ENCODE results near the gene MMS19.
"Not testable (repeated sequence)": the region's sequence is repeated elsewhere in the genome, so short reads cannot be mapped to it uniquely, and the experiment has no call there.

MMS19 gene

DNA sequence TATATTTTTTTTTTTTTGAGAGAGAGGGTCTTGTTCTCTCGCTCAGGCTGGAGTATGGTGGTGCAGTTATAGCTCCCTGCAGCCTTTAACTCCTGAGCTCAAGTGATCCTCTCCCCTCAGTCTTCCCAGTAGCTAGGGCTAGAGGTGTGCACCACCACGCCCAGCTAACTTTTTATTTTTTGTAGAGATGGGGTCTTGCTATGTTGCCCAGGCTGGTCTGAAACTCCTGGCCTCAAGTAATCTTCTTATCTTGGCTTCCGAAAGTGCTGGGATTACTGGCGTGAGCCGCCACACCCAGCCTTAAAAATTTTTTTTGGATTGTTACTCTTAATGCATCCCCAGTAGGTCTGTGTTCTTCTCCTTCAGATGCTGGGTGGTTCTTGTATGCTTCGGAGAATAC is 4.7 kb upstream of the MMS19 start:
- DNase-seq, result no peak

DNA sequence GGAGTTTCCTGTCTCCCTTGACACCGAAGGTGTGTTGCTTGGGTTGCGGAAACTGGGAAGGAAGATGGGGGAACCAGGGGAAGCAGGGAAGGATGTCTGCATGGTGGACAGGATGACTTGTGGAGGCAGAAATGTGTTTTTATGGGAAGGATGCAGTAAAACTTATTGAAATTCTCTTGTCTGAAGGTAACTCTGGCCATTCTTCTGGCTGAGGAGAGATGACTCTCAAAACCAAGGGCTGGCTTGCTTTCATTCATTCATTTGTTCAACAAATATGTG is 2.0 kb upstream of the MMS19 start:
- no peak for DNase-seq

DNA sequence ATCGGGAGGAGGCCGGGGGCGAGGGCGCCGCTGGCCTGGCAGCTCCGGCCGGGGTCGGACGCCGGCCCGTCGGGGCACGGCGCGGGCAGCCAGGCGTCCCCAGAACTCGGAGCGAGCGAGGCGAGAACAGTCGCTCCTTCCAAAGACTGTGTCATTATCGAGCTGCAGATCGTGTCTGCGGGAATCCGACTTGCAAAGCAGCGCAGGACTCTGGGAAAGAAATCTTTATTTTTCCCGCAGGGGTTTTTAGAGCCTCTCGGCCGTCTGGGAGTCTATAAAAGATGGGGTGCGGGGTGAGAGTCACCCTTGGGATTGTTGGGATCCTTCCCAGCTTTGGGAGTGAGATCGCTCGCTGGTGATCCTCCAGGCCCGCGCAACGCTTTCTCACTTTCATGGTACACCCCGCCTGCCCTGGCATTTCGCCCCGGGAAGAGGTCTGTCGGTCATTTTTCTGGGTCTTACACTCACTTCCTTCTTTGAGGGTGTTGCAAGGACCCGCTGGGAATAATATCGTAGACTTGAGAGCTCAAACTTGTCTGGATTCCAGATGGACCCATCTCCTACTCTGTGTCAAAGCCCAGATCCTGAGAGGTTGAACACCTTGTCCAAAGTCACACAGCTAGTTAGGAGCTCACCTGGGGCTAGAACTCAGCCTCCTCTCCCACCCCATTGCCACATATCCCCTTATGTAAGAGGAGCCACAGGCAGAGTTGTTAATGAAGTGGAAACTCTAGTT is 1.5 kb upstream of the MMS19 start:
- DNase-seq, result no peak

DNA sequence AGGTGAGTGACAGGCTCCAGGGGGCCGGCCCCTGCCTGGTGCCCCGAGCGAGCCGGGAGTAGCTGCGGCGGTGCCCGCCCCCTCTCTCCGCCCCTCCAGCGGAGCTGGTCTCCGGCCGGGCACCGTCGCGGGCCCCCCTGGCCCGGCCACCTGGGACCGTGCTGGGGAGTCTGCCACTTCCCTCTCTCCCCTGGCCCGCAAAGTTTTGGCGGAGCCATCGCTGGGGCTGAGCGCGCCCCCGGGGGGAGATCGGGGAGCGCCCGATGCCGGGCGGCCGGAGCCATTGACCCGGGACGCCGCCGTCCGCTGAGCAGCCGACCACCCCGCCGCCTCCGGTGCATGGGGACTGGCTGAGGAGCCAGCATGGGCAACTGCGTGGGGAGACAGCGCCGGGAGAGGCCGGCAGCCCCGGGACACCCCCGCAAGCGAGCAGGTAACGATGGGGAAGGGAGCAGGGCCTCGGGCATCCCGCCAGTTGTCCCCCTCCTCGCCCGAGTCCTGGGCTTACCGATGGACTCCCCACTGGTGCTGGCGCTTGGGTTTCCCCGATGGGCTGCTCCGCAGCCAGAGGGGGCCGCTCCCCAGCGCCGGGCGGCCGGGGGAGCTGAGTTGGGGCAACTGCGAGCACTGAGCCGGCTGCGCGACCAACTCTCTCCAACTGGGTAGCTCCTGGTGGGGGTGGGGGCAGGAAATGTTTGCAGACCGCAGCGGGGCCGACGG is 779 bp upstream of the MMS19 start, which contains the start of gene UBTD1:
Gene UBTD1 (plus strand): TSS at position 84 of the 720 bp plus-strand sequence. CDS start 280 bp downstream, at position 364.
- DNase-seq, result no peak

DNA sequence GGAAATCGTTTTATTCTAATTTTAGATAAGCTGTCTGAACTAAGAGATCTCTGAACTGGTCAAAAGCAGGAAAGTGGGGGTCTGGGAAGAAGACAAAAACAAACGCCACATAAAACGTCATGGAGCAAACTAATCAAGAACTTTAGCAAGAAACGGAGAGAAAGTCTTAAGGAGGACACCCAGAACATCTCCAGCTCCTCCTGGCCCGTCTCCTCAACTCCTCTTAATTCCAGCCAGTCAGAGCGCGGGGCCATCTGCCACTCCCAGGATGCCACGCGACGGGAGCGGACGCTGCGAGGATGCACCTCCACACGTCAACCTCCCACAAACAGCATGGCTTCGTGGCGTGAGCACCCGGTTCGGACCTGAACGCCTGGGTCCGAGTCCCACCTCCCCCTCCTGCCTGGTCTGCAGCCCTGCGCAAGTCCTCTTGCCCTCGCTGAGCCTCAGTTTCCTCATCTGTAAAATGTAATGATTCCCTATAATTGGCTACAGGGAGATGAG is 598 bp downstream of the MMS19 start:
- DNase-seq, result peak; percentile 38 to 80

DNA sequence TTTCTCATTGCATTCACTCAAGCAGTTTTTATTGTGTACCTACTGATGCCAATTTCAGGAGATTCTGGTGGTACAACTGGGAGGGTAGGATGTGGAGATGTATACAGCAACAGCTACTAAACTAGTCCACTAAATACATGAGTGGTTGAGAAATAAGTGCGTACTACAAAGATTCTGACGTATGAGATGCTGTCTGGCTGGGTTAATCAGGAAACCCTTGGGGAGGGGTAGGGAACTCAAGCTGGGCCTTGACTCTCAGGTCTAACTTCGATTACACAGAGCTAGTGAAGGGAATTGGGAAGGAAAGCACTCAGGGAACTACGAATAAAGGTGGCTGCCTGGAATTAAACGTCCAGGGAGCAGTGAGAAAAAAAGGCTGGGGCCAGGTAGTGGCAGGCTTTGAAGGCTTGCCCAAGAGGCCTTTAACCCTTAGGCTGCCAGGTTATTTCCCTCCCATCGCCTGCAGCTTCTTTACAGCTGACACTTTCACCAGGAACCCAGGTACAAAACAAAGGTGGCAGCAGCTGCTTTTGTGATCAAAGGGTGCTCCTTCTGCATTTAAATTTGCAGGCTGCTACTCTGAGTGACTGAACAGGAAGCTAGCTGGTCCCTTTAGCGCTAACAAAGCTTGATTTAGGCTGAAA is 3.2 kb downstream of the MMS19 start:
- DNase-seq, result no peak

DNA sequence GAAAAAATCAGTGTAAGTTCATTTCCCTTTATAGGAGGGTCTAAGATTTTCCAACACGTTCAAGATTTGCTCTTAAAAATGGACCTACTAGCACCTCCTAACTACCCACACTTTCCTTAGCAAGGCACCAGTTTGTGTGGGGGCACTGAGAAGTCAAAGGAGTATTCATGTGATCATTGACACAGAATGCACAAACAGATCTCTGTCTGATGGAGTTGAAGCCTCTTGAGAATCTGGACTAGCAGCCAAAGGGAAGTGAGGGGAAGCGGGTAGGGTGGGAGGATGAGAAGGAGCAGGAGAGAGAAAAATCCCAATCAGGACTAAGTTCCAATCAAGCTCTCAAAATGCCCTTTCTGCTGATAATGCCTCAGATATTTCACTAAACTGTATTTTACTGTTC is 4.1 kb downstream of the MMS19 start:
- DNase-seq, result no peak

DNA sequence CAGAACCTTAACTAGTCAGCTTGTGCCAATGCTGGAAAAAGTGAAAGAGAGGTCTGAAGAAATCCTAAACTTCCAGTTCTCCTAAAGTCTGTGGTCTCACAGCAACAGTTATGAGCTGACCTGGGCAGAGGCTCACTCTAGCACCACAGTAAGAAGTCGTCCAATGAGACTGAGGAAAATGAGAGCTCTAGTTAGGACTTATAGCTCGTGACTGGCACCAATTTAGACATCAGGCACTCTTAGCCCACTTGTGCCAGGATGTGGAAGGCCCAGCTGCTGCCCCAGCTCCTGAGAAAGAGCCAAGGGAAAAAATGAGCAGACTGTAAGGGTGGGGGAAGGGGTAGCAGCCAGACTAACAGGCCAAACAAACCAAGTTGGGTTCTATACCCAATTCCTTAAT is 7.6 kb downstream of the MMS19 start:
- no peak for DNase-seq

DNA sequence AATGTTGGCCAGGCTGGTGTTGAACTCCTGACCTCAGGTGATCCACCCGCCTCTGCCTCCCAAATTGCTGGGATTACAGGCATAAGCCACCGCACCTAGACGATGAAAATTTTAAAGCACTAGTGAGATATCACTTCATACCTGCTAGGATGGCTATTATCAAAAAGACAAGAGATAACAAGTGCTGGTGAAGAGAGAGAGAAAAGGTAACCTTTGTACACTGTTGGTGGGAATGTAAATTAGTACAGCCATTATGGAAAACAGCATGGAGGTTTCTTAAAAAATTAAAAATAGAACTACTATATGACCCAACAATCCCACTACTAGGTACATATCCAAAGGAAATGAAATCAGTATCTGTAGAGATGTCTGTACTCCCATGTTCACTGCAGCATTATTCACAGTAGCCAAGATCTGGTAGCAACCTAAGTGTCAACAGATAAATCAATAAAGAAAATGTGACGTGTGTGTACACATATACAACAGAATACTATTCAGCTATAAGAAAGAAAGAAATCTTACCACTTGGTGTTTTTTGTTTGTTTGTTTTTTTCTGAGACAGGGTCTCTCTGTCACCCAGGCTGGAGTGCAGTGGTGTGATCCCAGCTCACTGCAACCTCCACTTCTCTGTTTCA is 12.5 kb downstream of the MMS19 start:
- no peak for DNase-seq

DNA sequence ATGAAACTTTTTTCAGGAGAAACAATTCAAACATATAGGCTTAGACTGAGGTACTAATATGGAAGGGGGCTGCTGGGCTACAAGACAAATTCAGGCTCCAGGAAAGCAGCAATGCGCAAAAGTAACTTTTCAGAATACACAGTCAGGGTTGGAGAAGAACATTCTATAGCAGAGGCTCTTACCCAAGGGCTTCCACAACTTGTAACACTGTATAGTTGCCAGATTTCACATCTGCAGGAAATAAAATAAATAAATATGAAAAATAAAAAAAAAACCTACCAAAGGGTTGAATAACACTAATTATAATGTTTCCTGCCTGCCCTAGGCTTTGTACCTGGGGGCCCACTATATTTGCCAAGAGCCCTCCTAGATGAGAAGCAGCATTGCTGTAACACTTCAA is 14.3 kb downstream of the MMS19 start:
- DNase-seq, result no peak

DNA sequence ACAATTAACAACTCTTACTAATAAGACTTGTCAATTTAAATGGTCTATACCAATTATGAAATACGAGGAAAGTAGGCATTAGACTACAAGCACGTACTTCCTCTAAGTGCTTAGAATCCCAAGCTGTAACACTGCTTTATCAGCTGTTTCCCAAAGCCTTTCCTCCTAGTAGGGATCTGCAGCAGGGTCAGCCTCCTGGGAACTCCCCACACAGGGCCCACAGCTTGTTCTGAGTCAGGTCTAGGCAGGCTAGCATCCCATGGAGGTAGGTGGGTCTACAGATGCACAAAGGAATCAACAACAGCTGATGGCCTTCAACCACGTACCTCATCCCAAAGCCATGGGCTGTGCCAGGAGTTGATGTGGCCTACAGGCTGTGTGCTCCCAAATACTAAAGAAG is 14.7 kb downstream of the MMS19 start:
- DNase-seq, result no peak

DNA sequence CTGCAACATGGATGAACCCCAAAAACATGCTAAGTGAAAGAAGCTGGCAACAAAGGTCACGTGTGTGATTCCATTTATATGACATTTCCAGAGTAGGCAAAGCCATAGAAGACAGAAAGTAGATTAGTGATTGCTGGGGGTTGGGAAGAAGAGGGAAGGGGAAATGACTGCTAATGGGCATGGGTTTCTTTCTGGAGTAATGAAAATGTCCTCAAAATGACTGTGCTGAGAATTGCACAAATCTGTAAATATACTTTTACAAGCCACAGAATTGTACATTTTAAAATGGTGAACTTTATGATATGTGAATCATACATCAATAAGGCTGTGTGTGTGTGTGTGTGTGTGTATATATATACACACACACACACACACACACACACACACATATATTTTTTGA is 15.8 kb downstream of the MMS19 start:
- DNase-seq, result no peak

DNA sequence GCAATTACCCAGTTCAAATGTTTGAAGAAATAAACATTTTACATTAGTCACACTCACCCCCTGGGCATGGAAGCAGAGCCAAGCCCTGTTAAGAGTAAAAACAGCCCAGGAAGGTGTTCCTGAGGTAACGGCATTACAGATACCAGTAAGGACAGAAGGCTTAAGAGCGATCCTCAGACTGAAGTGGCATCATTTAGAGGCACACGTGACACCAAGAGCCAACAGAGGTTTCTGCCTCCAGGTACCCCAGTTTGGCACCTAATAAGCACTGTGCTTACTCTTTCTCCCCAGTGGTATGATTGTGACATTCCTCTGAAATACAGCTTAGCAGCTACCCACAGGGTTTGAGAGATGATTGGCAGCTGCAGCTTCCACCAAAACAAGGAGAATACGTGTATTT is 17.2 kb downstream of the MMS19 start:
- DNase-seq, result no peak

DNA sequence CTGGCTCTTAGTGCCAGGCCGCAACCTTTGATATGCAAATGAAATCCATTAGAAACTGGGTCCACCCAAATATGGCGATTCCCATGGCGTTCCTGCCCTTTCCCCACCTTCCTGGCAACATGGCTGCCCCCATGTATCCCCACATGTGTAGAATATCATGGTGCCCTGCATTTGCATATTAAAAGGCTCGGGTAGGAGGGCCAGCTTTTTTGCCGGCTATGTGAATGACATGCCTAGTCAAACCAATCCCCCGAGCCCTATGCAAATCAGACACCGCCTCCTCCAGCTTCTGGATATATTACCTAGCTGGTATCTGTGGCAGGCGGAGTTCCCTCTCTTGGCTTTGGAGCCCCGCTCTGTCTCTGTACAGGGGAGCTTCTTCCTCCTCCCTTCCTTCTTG is 18.3 kb downstream of the MMS19 start:
- no peak for DNase-seq

DNA sequence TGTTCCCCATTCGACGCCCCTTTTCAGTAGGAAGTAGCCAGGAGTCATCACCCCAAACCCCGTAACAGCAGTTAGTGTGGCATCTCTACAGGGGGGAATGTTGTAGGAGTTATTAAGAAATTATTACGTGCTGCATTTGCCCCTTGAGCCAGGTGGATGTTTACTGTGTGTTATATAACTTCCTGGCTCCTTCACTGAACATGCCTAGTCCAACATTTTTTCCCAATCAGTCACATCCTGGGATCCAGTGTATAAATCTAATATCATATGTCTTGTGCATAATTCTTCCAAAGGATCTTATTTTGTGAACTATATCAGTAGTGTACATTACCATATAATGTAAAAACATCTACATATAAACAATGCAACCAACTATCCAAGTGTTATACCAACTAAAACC is 18.8 kb downstream of the MMS19 start:
- DNase-seq, result not testable (repeated sequence)

DNA sequence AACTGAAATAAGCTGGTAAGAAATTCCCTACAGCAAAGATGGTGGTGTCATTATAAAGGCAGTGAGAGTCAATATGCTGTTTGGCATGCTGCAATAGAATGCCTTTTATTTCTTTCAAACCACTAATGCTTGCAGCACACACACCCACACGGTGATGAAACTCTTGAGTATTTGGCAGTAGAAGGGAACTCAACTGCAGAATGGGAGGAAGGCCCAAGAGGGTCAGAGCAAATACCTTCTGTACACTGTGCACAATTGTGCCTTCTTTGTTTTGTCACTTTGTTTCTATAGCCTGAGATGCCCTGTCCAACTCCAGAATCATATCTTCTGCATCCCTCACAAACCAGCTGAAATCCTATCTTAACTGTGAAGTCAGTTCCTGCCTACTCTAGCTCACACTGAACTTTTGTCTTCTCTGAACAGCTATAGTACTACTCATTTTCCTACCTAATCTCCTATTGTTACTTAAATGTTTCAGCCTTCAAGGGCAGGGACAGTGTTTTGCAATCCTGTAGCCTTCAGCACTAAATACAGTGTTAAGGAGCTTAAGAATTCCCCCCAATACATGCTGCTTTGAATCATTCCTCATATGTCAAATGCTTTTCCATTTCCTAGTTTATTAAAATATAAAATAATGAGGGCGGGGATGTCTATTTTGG is 22.2 kb downstream of the MMS19 start:
- DNase-seq, result no peak

DNA sequence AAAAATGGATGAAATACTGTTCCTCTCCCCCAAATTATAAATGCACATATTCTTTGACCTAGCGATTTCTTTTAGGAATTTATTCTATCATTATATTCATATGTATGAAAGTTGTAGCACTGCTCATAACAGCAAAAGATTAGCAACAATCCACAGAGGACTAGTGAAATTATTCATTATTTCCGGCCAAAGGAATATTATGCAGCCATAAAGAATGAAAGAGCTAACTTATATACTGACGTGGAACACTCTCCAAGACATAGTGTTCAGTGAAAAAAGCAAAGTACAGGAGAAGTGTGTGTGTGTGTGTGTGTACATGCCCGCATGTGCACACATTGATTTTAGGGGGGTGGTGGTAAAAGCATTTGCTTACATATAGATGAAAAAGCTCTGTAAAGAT is 23.3 kb downstream of the MMS19 start:
- DNase-seq, result no peak

DNA sequence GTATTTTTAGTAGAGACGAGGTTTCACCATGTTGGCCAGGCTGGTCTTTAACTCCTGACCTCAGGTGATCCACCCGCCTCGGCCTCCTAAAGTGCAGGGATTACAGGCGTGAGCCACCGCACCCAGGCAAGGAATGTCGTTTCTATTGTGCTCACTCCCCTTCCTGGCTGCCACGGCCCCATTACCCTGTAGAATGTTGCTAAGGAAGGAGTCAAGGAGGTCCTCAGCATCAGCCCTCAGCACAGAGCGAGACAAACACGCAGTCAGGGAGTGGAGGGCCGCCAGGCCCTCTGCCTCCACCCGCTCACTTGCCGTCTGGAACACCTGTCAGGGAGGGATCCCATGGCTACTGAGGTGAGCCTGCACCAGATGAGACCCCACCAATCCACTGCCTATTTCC is 29.4 kb downstream of the MMS19 start:
- not testable (repeated sequence) for DNase-seq

DNA sequence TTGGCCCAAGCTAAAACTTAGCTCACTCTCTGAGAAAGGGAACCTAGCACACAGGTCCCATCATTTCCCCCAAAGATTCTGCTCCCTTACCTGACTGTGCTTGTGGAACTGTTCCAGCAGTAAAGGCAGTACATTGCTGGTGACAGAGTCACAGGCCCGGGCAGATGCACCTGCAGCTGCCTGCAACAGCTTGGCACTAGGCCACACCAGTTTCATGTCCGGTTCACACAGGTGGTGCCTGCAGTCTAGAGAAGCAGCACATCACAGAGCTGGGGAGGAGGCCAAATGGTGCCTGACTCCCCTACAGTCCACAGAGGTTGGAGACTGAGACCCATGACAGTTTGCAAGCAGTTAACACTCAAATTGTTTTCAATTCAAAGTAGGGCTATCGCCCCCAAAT is 30.1 kb downstream of the MMS19 start:
- DNase-seq, result no peak

DNA sequence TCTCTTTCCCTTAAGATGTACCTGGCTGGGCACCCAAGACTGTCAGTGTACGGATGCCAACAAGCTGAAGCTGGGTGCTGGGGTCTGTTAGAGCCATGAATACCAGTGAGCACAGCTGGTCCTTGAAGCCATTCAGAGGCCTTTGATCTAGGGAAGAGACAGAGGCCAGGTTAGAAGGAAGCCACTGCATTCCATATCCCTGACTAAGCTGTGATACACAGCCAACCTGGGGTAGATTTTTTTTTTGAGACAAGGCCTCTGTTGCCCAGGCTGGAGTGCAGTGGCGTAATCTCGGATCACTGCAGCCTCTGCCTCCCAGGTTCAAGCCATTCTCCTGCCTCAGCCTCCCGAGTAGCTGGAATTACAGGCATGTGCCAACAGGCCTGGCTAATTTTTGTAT is 31.5 kb downstream of the MMS19 start:
- DNase-seq, result no peak

DNA sequence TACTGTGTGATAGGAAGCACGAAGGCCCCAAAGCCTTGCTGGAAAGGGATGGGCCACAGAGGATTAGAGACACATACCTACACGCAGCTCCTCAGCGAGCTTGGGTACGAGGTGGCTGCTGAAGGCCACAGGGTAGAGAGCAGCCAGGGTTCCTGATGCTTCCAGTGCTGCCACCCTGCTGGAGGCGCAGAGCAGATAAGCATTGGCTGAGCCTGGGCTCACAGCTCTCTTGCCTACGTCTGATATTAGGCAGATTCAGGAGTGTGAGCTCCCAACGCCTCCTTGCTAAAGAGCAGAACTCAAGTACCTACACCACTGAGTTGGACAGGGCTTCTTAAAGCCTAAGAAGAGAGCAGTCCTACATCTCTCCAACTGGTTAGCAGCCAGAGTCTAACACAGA is 32.2 kb downstream of the MMS19 start:
- no peak for DNase-seq

DNA sequence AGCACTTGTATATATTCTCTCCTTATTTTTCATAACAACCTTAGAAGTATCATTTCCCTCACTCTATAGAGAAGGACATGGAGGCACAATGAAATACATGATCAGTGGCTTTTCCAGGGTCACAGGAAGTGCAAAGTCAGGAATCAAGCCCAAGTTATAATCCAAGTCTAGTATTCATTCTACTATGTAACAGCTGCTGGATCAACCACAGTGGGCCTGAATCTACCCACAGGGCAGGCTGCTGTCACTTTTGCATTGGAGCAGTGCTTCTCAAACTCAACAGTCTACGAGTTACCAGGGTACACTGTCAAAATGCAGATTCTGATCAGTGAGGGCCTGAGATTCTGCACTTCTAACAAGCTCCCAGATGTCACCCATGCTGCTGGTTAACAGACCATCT is 34.0 kb downstream of the MMS19 start:
- DNase-seq, result no peak

Measured in cerebellar nuclear complex (tissue), 1 donor.